PC-9 (cell line): ENCODE results near the gene TINAG.

Experiments
- CTCF ChIP-seq: fragments of 200-600 bp; sonication (generic); conservative IDR thresholded peaks from 2 replicates; pipeline ENCODE4 v1.6.1; 2017; ENCODE audit warnings: mixed run types, antibody characterized with exemption, mild to moderate bottlenecking, moderate library complexity
- EZH2 ChIP-seq: fragments of 200-600 bp; sonication (generic); IDR thresholded peaks from 2 replicates; pipeline ENCODE4 v1.8.0; 2017; ENCODE audit warnings: antibody characterized with exemption, low read depth

DNA sequence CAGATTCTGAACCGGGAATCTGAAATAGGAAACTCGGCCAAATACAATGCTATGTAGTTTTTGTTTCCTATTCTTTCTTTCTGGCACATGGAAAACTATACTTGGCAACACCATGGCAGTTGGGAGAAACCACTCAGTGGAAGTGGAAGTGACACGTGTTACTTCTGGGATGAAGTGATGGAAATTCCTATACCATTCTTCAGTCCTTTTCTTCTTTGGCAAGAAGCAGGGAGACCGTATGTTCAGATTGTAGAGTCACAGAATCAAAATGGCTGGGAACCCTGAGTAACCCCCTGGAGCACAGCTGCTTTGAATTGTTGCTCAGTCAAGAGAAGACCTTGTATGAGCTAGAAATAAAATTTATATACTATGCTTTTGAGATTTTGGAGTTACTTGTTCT is 18.8 kb upstream of the TINAG start:
- TF ChIP-seq CTCF (no peak), EZH2 (no peak)
